ENCODE data around the gene SCG5. TPM values are rescaled to one million over a fixed set of nuclear protein-coding genes. Genes with fewer than 3 reads are reported as not detected.

The SCG5 gene
- total RNA-seq, 1 experiment from 2014 or later: 1.8 TPM

GRCh38 chr15:32656091-32656490 is 14.6 kb downstream of the SCG5 start:
- Histone ChIP-seq H3K9me2 (replicated peaks; ENCODE audit: insufficient read depth, low read length) (no peaks in the 10 kb centered on the region), H3K27me3 (ENCODE audit: low read length) (no peaks in the 10 kb centered on the region), H4K20me1 (ENCODE audit: insufficient read depth, low read depth, low read length) (no peaks in the 10 kb centered on the region), H3K4me1 (ENCODE audit: low read length) (no peaks in the 10 kb centered on the region), H3K4me2 (ENCODE audit: low read depth, low read length, poor library complexity, severe bottlenecking) (no peak overlapping the region), H3K79me2 (ENCODE audit: low read length) (peaks cover 16% of the 10 kb centered on the region), H3K9ac (ENCODE audit: low read length) (no peak overlapping the region), H3K36me3 (ENCODE audit: insufficient read depth, low read length) (peaks cover 25% of the 10 kb centered on the region), H3K27ac (ENCODE audit: low read length) (no peak overlapping the region), H2AFZ (ENCODE audit: low read length) (no peak overlapping the region), H3K4me3 (ENCODE audit: low read length) (no peak overlapping the region), H3K9me3 (ENCODE audit: low read length) (no peaks in the 10 kb centered on the region)
- no peak for DNase-seq

- Histone ChIP-seq H3K9me3 (ENCODE audit: low read length) (no peaks in the 10 kb centered on the region), H3K4me3 (ENCODE audit: low read length) (no peak overlapping the region), H3K79me2 (ENCODE audit: low read length) (peaks cover 12% of the 10 kb centered on the region), H4K20me1 (ENCODE audit: insufficient read depth, low read depth, low read length) (no peaks in the 10 kb centered on the region), H3K27me3 (ENCODE audit: low read length) (no peaks in the 10 kb centered on the region), H2AFZ (ENCODE audit: low read length) (no peak overlapping the region), H3K4me1 (ENCODE audit: low read length) (no peaks in the 10 kb centered on the region), H3K4me2 (ENCODE audit: low read depth, low read length, poor library complexity, severe bottlenecking) (no peak overlapping the region), H3K27ac (ENCODE audit: low read length) (no peak overlapping the region), H3K9me2 (replicated peaks; ENCODE audit: insufficient read depth, low read length) (no peaks in the 10 kb centered on the region), H3K36me3 (ENCODE audit: insufficient read depth, low read length) (peaks cover 22% of the 10 kb centered on the region), H3K9ac (ENCODE audit: low read length) (no peak overlapping the region)
- DNase-seq: no peak
Observed at GRCh38 chr15:32656496-32656895, 15.0 kb downstream of the SCG5 start.

GRCh38 chr15:32657198-32657883 is 15.8 kb downstream of the SCG5 start:
- no peaks in the 10 kb centered on the region for H3K4me1 ChIP-seq (ENCODE audit: low read length)
- H3K9me2 ChIP-seq (replicated peaks; ENCODE audit: insufficient read depth, low read length): no peaks in the 10 kb centered on the region
- H3K4me2 ChIP-seq (ENCODE audit: low read depth, low read length, poor library complexity, severe bottlenecking): no peak overlapping the region
- H3K9me3 ChIP-seq (ENCODE audit: low read length): no peaks in the 10 kb centered on the region
- no peak overlapping the region for H3K4me3 ChIP-seq (ENCODE audit: low read length)
- no peaks in the 10 kb centered on the region for H4K20me1 ChIP-seq (ENCODE audit: insufficient read depth, low read depth, low read length)
- no peaks in the 10 kb centered on the region for H3K27me3 ChIP-seq (ENCODE audit: low read length)
- H3K9ac ChIP-seq (ENCODE audit: low read length): no peak overlapping the region
- no peak overlapping the region for H2AFZ ChIP-seq (ENCODE audit: low read length)
- no peak for DNase-seq
- peaks cover 4% of the 10 kb centered on the region for H3K79me2 ChIP-seq (ENCODE audit: low read length)
- peaks cover 18% of the 10 kb centered on the region for H3K36me3 ChIP-seq (ENCODE audit: insufficient read depth, low read length)
- H3K27ac ChIP-seq (ENCODE audit: low read length): no peak overlapping the region

- H3K9me3 ChIP-seq (ENCODE audit: low read length): no peaks in the 10 kb centered on the region
- H3K9me2 ChIP-seq (replicated peaks; ENCODE audit: insufficient read depth, low read length): no peaks in the 10 kb centered on the region
- DNase-seq: no peak
- H3K27me3 ChIP-seq (ENCODE audit: low read length): no peaks in the 10 kb centered on the region
- no peaks in the 10 kb centered on the region for H4K20me1 ChIP-seq (ENCODE audit: insufficient read depth, low read depth, low read length)
- no peak overlapping the region for H3K4me3 ChIP-seq (ENCODE audit: low read length)
- H3K4me1 ChIP-seq (ENCODE audit: low read length): no peaks in the 10 kb centered on the region
- no peak overlapping the region for H3K4me2 ChIP-seq (ENCODE audit: low read depth, low read length, poor library complexity, severe bottlenecking)
- no peak overlapping the region for H2AFZ ChIP-seq (ENCODE audit: low read length)
- H3K36me3 ChIP-seq (ENCODE audit: insufficient read depth, low read length): peaks cover 17% of the 10 kb centered on the region
- no peak overlapping the region for H3K9ac ChIP-seq (ENCODE audit: low read length)
- 0 out of 2 replicates have a peak, but pooled peaks cover 3% of the 10 kb centered on the region for H3K79me2 ChIP-seq (ENCODE audit: low read length)
- no peak overlapping the region for H3K27ac ChIP-seq (ENCODE audit: low read length)
Observed at GRCh38 chr15:32657941-32658340, 16.4 kb downstream of the SCG5 start.

GRCh38 chr15:32659340-32660155 is 18.0 kb downstream of the SCG5 start:
- Histone ChIP-seq H3K79me2 (ENCODE audit: low read length) (0 out of 2 replicates have a peak, but pooled peaks cover 2% of the 10 kb centered on the region), H3K9me2 (replicated peaks; ENCODE audit: insufficient read depth, low read length) (no peaks in the 10 kb centered on the region), H3K4me2 (ENCODE audit: low read depth, low read length, poor library complexity, severe bottlenecking) (no peak overlapping the region), H3K27me3 (ENCODE audit: low read length) (no peaks in the 10 kb centered on the region), H3K9me3 (ENCODE audit: low read length) (no peaks in the 10 kb centered on the region), H3K9ac (ENCODE audit: low read length) (no peak overlapping the region), H2AFZ (ENCODE audit: low read length) (no peak overlapping the region), H3K4me1 (ENCODE audit: low read length) (peaks cover 3% of the 10 kb centered on the region), H3K27ac (ENCODE audit: low read length) (no peak overlapping the region), H3K4me3 (ENCODE audit: low read length) (no peak overlapping the region), H4K20me1 (ENCODE audit: insufficient read depth, low read depth, low read length) (no peaks in the 10 kb centered on the region), H3K36me3 (ENCODE audit: insufficient read depth, low read length) (peaks cover 20% of the 10 kb centered on the region; the same call in 1 of the 2 replicates)
- no peak for DNase-seq

- DNase-seq: no peak
- no peak overlapping the region for H3K4me2 ChIP-seq (ENCODE audit: low read depth, low read length, poor library complexity, severe bottlenecking)
- no peak overlapping the region for H3K9ac ChIP-seq (ENCODE audit: low read length)
- peaks cover 6% of the 10 kb centered on the region for H3K4me1 ChIP-seq (ENCODE audit: low read length)
- no peaks in the 10 kb centered on the region for H3K9me2 ChIP-seq (replicated peaks; ENCODE audit: insufficient read depth, low read length)
- H3K9me3 ChIP-seq (ENCODE audit: low read length): no peaks in the 10 kb centered on the region
- no peaks in the 10 kb centered on the region for H4K20me1 ChIP-seq (ENCODE audit: insufficient read depth, low read depth, low read length)
- H3K36me3 ChIP-seq (ENCODE audit: insufficient read depth, low read length): peaks cover 38% of the 10 kb centered on the region; the same call in 1 of the 2 replicates
- no peak overlapping the region for H2AFZ ChIP-seq (ENCODE audit: low read length)
- no peak overlapping the region for H3K4me3 ChIP-seq (ENCODE audit: low read length)
- H3K79me2 ChIP-seq (ENCODE audit: low read length): 0 out of 2 replicates have a peak, but pooled peaks cover 2% of the 10 kb centered on the region
- H3K27ac ChIP-seq (ENCODE audit: low read length): no peak overlapping the region
- no peaks in the 10 kb centered on the region for H3K27me3 ChIP-seq (ENCODE audit: low read length)
Observed at GRCh38 chr15:32663671-32664070, 22.2 kb downstream of the SCG5 start.

GRCh38 chr15:32664796-32665195 is 23.3 kb downstream of the SCG5 start:
- Histone ChIP-seq H3K27me3 (ENCODE audit: low read length) (no peaks in the 10 kb centered on the region), H3K9ac (ENCODE audit: low read length) (no peak overlapping the region), H3K4me1 (ENCODE audit: low read length) (peaks cover 6% of the 10 kb centered on the region), H3K9me2 (replicated peaks; ENCODE audit: insufficient read depth, low read length) (no peaks in the 10 kb centered on the region), H3K4me2 (ENCODE audit: low read depth, low read length, poor library complexity, severe bottlenecking) (no peak overlapping the region), H3K36me3 (ENCODE audit: insufficient read depth, low read length) (peaks cover 39% of the 10 kb centered on the region; the same call in 1 of the 2 replicates), H3K27ac (ENCODE audit: low read length) (no peak overlapping the region), H3K79me2 (ENCODE audit: low read length) (0 out of 2 replicates have a peak, but pooled peaks cover 2% of the 10 kb centered on the region), H3K9me3 (ENCODE audit: low read length) (no peaks in the 10 kb centered on the region), H4K20me1 (ENCODE audit: insufficient read depth, low read depth, low read length) (no peaks in the 10 kb centered on the region), H2AFZ (ENCODE audit: low read length) (no peak overlapping the region), H3K4me3 (ENCODE audit: low read length) (no peak overlapping the region)
- no peak for DNase-seq

GRCh38 chr15:32667321-32667720 is 25.8 kb downstream of the SCG5 start:
- DNase-seq: no peak
- H4K20me1 ChIP-seq (ENCODE audit: insufficient read depth, low read depth, low read length): no peaks in the 10 kb centered on the region
- no peaks in the 10 kb centered on the region for H3K9me3 ChIP-seq (ENCODE audit: low read length)
- H3K9ac ChIP-seq (ENCODE audit: low read length): no peak overlapping the region
- peaks cover 39% of the 10 kb centered on the region; the same call in 1 of the 2 replicates for H3K36me3 ChIP-seq (ENCODE audit: insufficient read depth, low read length)
- H3K4me3 ChIP-seq (ENCODE audit: low read length): no peak overlapping the region
- 0 out of 2 replicates have a peak, but pooled peaks cover 2% of the 10 kb centered on the region for H3K79me2 ChIP-seq (ENCODE audit: low read length)
- H3K4me1 ChIP-seq (ENCODE audit: low read length): peaks cover 6% of the 10 kb centered on the region
- H2AFZ ChIP-seq (ENCODE audit: low read length): no peak overlapping the region
- H3K9me2 ChIP-seq (replicated peaks; ENCODE audit: insufficient read depth, low read length): no peaks in the 10 kb centered on the region
- no peak overlapping the region for H3K4me2 ChIP-seq (ENCODE audit: low read depth, low read length, poor library complexity, severe bottlenecking)
- H3K27me3 ChIP-seq (ENCODE audit: low read length): no peaks in the 10 kb centered on the region
- H3K27ac ChIP-seq (ENCODE audit: low read length): no peak overlapping the region
